HG03159 (cell line): Measurements from ENCODE around the gene MLIP.
"Not testable (repeated sequence)": the region's sequence is repeated elsewhere in the genome, so short reads cannot be mapped to it uniquely, and the experiment has no call there.

ENCODE experiments used
- ATAC-seq: cut with Tn5 transposase; IDR thresholded peaks from one replicate; pipeline ENCODE4 v1.9.1; 2021; ENCODE audit warnings: mild to moderate bottlenecking, moderate library complexity; ENCODE audit not compliant: unreplicated experiment

The MLIP gene

DNA sequence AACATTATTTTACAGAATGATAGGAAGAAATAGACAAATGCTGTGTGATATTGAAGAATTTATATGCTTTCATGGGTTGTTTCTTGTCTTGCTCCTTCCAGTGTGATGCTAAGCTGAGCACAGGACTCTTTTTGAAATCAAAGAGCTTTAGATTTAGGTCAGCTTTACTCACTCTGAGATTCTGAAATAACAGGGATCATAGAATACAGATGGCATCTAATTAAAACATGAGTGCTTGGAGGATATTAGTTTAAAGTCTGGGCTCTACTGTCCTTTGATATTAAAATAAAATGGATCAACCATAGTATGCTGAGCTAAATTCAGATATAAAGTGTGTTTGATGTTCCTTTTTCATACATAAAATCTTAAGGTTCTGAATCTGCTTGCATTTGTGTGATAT is 29.6 kb downstream of the MLIP start:
- no peak for ATAC-seq

DNA sequence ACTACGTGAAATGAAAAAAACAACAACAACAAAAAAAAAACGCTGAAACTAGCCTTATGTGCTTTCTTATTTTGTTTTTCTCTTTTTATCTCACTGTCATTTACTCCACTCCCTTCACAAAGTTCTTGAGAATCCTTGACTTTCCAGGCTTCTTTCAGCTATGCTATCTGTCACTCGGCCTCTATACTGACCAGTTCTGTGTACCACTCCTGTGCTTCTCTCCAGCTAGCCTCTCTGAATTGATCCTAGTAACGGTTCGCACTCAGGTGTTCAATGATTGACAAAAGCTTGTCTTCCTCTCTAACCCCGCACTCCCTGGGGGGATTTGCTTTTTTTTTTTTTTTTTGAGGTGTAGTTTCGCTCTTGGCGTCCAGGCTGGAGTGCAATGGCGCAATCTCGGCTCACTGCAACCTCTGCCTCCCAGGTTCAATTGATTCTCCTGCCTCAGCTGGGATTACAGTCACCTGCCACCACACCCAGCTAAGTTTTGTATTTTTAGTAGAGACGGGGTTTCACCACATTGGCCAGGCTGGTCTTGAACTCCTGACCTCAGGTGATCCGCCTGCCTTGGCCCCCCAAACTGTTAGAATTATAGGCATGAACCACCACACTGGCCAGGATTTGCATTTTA is 31.8 kb downstream of the MLIP start:
- no peak for ATAC-seq

DNA sequence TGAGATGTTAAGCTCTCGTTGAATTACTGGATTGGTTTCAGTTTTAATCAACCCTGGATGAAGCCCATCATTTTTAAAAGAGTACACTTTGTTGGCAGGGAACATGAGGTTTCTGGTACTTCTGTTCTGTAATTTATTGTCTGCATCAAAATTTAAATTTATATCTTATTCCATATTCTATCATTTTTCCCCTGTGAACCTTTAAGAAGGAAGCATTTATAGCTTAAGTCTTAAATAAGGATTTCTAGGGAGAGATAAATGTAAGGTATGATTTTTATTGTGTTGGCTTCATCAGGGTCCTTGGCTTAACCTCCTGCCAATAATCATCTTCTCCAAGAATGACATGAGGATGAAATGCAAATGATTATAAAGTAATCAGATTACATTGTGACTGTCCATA is 40.6 kb downstream of the MLIP start:
- no peak for ATAC-seq

DNA sequence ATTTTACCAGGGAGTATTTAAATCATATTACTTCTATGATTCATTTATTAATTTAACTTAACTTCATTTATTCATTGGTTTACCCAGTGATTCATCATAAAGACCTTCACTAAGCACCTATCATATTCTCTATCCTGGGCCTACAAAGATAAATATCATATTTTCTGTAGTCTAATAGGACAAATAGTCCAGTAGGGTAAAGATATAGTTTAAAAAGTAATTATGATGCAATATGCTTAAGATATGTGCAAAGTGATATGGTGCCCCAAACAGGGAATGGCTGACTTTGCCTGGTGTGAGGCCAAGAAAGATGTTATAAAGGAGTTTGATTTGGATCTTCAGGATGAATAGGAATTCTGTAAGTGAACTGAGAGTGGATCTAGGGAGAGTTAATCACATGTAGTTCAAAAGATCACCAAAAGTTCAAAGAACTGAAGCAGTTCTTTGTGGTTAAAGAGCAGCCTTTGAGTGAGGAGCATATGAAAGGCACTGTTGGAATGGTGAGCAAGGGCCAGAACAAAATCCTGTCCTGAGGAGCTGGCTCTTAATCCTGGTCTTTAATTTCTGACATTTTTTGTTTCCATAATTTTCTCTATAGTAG is 45.5 kb downstream of the MLIP start:
- no peak for ATAC-seq

- ATAC-seq, result no peak
Observed at GRCh38 chr6:54157405-54157804, 46.2 kb downstream of the MLIP start.

DNA sequence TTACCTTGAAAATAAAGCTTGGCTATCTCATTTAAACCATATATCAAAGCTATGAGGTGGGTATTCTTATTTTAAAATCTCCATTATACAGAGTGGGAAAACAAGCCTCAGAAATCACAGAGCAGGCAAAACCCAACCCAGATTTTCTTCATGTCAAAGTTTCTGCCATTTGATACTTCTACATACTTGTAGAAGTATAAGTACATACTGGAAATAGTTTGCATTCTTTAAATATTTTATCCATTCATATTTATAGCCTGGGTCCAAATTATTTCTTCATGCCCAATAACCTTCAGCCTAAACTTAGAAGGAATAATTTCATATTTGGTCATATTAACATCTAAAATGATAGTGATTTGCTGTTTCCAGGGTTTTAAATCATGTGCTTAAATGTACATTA is 61.8 kb downstream of the MLIP start:
- no peak for ATAC-seq

DNA sequence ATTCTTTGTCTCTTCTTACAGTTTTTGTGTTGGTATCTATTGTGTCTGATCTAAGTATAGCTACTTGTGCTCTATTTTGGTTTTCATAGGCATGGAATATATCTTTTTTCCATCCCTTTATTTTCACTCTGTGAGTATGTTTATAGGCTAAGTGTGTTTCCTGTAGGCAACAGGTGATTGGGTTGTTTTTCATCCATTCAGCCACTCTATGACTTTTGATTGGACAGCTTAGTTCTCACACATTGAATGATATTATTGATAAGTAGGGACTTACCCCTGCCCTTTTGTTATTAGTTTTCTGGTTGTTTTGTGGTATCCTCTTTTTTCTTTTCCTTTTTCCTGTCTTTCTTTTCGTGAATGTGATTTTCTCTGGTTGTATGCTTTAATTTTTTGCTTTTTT is 67.9 kb downstream of the MLIP start:
- no peak for ATAC-seq

DNA sequence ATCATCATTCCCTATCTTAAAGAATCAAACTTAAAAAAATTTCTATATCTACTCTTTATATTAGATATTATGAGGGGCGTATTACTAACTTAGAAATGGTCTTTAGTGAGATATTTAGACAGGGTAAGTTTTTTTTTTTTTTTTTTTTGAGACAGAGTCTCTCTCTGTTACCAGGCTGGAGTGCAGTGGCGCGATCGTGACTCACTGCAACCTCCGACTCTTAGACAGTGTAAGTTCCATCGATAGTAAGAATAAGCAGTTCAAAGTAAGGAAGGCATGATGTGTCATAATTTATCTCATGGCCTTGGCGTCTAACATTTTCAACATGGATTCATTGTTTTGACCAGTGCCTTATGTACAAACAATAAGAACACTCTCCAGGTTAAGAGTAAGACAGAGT is 72.4 kb downstream of the MLIP start:
- ATAC-seq, result no peak

DNA sequence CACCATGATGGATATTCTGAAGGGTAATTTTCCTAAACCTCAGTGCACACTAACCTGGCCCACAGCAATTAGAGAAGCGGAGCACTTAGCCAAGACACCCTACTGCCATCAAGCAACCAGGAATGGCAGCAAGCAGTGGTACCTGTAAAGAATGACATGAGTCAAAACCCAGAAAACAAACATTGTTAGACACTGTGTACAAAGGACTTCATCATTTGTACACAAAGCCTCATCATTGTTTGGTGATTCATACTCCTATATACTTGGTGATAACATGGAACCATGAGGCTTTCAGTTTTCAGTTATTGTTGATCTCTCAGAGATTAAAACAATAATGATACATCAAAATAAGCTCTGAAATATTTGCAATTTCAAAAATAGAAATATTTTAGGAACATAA is 74.6 kb downstream of the MLIP start:
- ATAC-seq, result no peak

DNA sequence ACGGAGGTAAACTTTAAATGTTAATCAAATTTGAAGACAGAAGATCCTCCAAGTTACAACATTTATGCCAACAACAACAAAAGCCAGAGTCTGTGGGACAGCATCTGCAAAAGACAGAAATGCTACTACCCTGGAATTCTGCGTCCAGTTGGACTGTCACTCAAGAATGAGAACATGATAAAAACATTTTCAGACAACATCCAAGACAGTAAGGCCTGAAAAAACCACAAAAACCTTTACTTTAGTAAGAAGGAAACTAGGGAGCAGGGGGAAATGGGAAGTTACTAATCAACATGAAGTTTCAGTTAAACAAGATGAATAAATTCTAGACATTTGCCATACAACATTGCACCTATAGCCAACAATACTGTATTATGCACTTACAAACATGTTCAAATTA is 77.6 kb downstream of the MLIP start:
- no peak for ATAC-seq

DNA sequence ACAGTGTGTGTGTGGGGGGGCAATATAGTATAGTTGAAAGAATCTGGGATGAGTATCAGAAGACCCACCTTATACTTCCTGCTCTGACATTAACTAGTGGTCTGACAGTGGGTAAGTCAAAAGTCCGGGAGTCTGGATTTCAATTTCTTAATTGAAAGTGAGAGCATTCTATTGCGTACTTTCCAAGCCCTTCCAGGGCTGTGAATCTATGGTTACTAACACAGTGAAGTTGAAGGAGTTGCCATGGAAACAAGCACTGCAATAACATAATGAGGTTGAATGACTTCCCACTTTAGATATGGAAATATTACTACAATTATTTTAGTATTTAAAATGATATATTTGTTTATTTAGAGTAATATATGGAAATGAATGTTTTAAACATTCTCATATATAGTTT is 80.2 kb downstream of the MLIP start:
- ATAC-seq, result no peak

- no peak for ATAC-seq
Observed at GRCh38 chr6:54192993-54193392, 81.8 kb downstream of the MLIP start.

GRCh38 chr6:54193560-54193959 is 82.3 kb downstream of the MLIP start:
- no peak for ATAC-seq

DNA sequence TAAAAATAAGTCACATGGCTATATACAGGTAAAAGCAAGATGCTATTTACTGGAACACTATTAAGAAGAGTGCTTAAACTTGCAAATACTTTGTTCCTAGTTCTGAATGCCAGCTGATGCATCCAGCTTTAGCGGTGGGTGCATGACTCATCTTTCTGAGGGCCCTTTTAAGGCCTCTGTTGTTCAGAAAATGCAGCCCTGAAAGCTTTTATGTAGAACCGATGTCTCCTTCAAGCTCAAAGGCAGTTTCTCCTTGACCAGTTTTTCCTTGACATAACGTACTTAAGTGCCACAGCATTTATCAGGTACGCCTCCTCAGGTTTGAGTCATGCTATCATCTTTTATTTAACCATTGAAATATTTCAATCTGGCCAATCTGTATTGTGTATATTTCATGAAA is 82.8 kb downstream of the MLIP start:
- no peak for ATAC-seq

DNA sequence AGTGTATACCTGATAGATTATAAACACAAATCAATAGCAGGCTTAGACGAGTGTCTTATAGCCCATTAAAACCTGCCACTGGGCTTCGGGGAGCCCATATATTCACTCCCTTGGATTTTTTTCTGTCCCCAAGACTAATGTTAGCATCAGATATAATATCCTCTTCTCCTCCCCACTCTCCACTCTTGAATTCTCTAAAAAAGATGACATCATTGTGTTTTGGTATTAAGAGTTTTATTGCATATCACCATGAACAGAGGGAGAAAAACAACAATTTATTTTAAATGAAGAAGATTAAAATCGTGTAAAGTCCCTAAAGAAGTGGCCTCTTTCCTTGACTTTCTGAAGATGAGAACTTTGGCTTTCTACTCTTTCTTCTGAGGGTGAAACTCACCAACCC is 84.4 kb downstream of the MLIP start:
- no peak for ATAC-seq

DNA sequence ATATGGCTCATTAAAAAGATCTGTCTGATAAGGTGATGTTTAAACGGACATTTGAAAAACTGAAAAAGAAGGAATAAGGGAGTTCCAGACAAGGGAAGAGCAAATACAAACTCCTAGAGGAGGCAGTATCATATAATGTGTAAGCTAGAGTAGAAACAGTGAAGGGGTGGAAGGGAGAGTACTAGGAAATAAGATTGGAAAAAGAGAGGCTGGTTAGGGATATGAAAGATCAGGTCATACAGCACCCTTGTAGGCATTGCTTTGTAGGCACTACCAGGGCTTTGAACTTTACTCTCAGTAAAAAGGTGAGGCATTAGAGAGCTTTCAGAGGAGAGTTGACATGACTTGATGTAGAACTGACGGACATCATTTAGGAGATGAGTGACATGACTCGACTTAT is 85.7 kb downstream of the MLIP start:
- ATAC-seq, result no peak

- ATAC-seq, result no peak
Observed at GRCh38 chr6:54198134-54198533, 86.9 kb downstream of the MLIP start.

DNA sequence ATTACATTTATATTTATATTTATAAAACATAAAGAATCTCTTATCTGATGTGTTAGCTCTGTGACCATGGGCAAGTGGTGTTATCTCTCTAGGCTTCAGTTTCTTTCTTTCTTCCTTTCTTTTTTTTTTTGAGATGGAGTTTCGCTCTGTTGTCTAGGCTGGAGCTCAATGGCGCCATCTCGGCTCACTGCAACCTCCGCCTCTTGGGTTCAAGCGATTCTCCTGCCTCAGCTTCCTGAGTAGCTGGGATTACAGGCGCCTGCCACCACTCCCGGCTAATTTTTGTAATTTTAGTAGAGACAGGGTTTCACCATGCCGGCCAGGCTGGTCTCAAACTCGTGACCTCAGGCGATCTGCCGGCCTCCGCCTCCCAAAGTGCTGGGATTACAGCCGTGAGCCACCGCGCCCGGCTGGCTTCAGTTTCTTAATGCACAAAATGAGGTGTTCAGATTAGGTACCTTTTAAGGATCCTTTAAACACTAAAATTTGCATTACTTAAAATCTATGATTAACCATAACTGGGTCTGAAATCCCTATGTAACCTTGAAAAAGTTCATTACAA is 92.3 kb downstream of the MLIP start:
- ATAC-seq, result not testable (repeated sequence)

- no peak for ATAC-seq
Observed at GRCh38 chr6:54204921-54205591, 93.8 kb downstream of the MLIP start.

DNA sequence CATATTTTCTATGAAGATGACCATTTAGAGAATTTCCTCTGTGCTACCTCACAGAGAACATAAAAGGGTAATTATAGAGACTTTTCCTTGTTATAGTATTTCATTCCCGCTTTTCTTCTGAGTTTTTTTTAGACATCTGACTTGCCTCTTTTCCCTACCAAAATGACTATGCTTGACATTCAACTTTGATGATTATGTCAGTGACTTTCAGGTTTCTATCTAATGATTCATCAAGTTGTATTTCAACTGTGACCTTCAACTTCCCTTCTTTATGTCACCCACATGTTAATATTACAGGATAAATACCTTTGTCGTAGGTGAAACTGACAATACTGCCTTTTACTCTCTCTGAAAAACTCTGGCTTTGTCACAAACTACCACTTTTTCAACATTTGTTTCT is 95.3 kb downstream of the MLIP start:
- no peak for ATAC-seq

- not testable (repeated sequence) for ATAC-seq
Observed at GRCh38 chr6:54209983-54210382, 98.7 kb downstream of the MLIP start.

GRCh38 chr6:54214286-54214685 is 103.0 kb downstream of the MLIP start:
- ATAC-seq, result no peak
